Esophagus squamous epithelium (tissue), 5 donors: Measurements from ENCODE around the gene ATL2. TPM values are rescaled to one million over a fixed set of nuclear protein-coding genes. Genes with fewer than 3 reads are reported as not detected.
A peak's percentile ranks its signal among the peaks of the same experiment; 100 is the strongest.

Experiments
- DNase-seq: peaks from one replicate; lab custom pipeline; 2025; lab: John Stamatoyannopoulos, UW
- H3K27ac ChIP-seq, 4 donors: fragments of 200-600 bp; sonication (generic); one replicate each; pipeline ENCODE4 v1.5.1; 2016 to 2019; ENCODE audit warnings: mild to moderate bottlenecking in 1 of 4
- H3K27me3 ChIP-seq, 4 donors: fragments of 200-600 bp; sonication (generic); 1 replicate in 3 of 4; 2 replicates in 1 of 4; pipeline versions ENCODE4 v1.5.1 to v1.6.0; 2017 to 2021; ENCODE audit warnings: antibody characterized with exemption in 1 of 4
- H3K36me3 ChIP-seq, 3 donors: fragments of 200-600 bp; sonication (generic); one replicate each; pipeline ENCODE4 v1.5.1; 2016 to 2019
- H3K4me1 ChIP-seq, 3 donors: fragments of 200-600 bp; sonication (generic); one replicate each; pipeline ENCODE4 v1.5.1; 2017 to 2019
- H3K4me3 ChIP-seq, 4 donors: fragments of 200-600 bp; sonication (generic); 1 replicate in 3 of 4; 2 replicates in 1 of 4; pipeline ENCODE4 v1.5.1; 2016 to 2019; ENCODE audit warnings: mild to moderate bottlenecking in 2 of 4, moderate library complexity in 1 of 4
- H3K9me3 ChIP-seq, 3 donors: fragments of 200-600 bp; sonication (generic); one replicate each; pipeline ENCODE4 v1.5.1; 2016 to 2019
- POLR2A ChIP-seq, 4 donors: fragments of 450-650 bp; IDR thresholded peaks; one replicate each; pipeline ENCODE4 v1.6.1; 2017; ENCODE audit warnings: antibody characterized with exemption in 4 of 4, mild to moderate bottlenecking in 4 of 4, moderate library complexity in 3 of 4
- WGBS, 2 donors: methylation state at CpG; one replicate each; pipeline ENCODE4 v1.1.5; 2018; 5-methylcytosine and 5-hydroxymethylcytosine counted together
- intact Hi-C: fragments of 100-400 bp; cut with DNase I; formaldehyde crosslinking; loops from one replicate; pipeline ENCODE4 v1.15.0; 2022
- total RNA-seq, 4 donors: library from RNA; depleted of rRNA; stranded (reverse); fragments of >200 nt; gene quantifications; one replicate each; pipeline ENCODE4 v1.1.0, GENCODE V29; 2016
- TF ChIP-seq, protein P1 (sequence below), 6 experiments: fragments of 450-650 bp in 4 of 6; fragments of 200-600 bp in 2 of 6; sonication (generic) in 2 of 6; IDR thresholded peaks; one replicate each; pipeline ENCODE4 v1.5.1; 2016 to 2019; ENCODE audit warnings: antibody characterized with exemption in 6 of 6, mild to moderate bottlenecking in 4 of 6, moderate library complexity in 4 of 6
- donor health status: DM: yes; HTN: yes; CAD: no.

Gene ATL2
- total RNA-seq, 4 donors from 2014 or later: 65.2 to 178 (median 91.3) TPM

DNA sequence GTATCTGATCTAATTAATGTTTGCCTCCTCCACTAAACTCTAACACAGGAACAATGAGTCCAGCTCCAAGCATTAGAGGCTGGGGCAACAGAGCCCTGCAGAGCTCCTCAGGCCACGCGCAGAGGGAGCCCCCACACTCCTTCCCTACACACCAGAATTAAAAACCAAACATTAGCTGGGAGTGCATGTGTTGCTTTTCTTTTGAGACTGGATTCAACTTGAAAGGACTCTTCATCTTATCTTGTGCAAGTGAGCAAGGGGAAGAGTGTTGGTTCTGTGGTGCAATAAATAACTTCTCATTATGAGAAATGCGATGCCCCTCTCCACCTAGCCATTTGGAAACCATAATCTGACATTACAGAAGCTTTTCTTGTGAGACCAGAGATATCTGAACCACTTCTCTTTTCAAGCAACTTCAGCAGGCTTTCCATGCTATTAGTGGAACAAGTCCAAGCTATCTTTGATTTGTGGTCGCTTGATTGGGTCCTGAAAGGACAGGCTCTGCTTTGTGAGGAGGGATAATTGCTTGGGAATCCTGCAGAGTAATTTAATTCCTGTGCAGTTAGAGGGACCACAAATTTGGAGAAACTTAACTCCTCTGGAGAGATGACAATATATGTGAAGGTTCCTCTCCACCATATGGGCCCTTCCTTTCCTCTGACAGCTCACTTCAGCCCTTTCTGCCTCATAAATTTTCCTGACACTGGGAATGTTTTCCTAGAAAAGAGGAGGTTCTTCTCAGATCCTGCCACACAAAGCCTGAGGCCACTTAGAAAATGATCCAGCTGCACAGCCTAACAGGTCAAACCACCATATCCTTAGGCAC is 112.5 kb downstream of the ATL2 start:
- Histone ChIP-seq H3K27me3 (peaks cover 0 to 6% (median 0%) of the 10 kb centered on the region in 4 donors), H3K4me3 (no peak overlapping the region), H3K9me3 (no peaks in the 10 kb centered on the region), H3K27ac (peak overlapping the region in 1 of 4 donors; percentile 18), H3K36me3 (no peaks in the 10 kb centered on the region), H3K4me1 (no peaks in the 10 kb centered on the region)
- no peak for DNase-seq
- intact Hi-C loops: no loop called here
- TF ChIP-seq, protein P1, sequence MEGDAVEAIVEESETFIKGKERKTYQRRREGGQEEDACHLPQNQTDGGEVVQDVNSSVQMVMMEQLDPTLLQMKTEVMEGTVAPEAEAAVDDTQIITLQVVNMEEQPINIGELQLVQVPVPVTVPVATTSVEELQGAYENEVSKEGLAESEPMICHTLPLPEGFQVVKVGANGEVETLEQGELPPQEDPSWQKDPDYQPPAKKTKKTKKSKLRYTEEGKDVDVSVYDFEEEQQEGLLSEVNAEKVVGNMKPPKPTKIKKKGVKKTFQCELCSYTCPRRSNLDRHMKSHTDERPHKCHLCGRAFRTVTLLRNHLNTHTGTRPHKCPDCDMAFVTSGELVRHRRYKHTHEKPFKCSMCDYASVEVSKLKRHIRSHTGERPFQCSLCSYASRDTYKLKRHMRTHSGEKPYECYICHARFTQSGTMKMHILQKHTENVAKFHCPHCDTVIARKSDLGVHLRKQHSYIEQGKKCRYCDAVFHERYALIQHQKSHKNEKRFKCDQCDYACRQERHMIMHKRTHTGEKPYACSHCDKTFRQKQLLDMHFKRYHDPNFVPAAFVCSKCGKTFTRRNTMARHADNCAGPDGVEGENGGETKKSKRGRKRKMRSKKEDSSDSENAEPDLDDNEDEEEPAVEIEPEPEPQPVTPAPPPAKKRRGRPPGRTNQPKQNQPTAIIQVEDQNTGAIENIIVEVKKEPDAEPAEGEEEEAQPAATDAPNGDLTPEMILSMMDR (IDR thresholded peaks at IDR 0.05): no peak
- no peak for TF ChIP-seq POLR2A (IDR thresholded peaks at IDR 0.05)
- 43 to 68% methylated on average over 2 to 3 of the region's 4 CpGs for WGBS, 2 donors

GRCh38 chr2:38263293-38263692 is 113.8 kb downstream of the ATL2 start:
- intact Hi-C loops: no loop called here
- TF ChIP-seq POLR2A (IDR thresholded peaks at IDR 0.05): no peak
- TF ChIP-seq, protein P1 (IDR thresholded peaks at IDR 0.05): no peak
- H3K36me3 ChIP-seq: no peaks in the 10 kb centered on the region
- no peaks in the 10 kb centered on the region for H3K4me1 ChIP-seq
- no peak overlapping the region for H3K27ac ChIP-seq
- H3K27me3 ChIP-seq: peaks cover 0 to 8% (median 0%) of the 10 kb centered on the region in 4 donors
- no peak for DNase-seq
- H3K9me3 ChIP-seq: no peaks in the 10 kb centered on the region
- WGBS, 2 donors: 75 to 77% methylated on average over 6 of the region's 6 CpGs
- H3K4me3 ChIP-seq: no peak overlapping the region

- TF ChIP-seq, protein P1 (IDR thresholded peaks at IDR 0.05): no peak
- TF ChIP-seq POLR2A (IDR thresholded peaks at IDR 0.05): no peak
- H3K4me1 ChIP-seq: no peaks in the 10 kb centered on the region
- no peaks in the 10 kb centered on the region for H3K9me3 ChIP-seq
- WGBS, 2 donors: 84 to 85% methylated on average over 10 to 14 of the region's 14 CpGs
- peaks cover 0 to 8% (median 0%) of the 10 kb centered on the region in 4 donors for H3K27me3 ChIP-seq
- no peak overlapping the region for H3K4me3 ChIP-seq
- no peak for DNase-seq
- H3K27ac ChIP-seq: no peak overlapping the region
- intact Hi-C loops: no loop called here
- no peaks in the 10 kb centered on the region for H3K36me3 ChIP-seq
Measured at GRCh38 chr2:38262069-38262871, 114.8 kb downstream of the ATL2 start.

DNA sequence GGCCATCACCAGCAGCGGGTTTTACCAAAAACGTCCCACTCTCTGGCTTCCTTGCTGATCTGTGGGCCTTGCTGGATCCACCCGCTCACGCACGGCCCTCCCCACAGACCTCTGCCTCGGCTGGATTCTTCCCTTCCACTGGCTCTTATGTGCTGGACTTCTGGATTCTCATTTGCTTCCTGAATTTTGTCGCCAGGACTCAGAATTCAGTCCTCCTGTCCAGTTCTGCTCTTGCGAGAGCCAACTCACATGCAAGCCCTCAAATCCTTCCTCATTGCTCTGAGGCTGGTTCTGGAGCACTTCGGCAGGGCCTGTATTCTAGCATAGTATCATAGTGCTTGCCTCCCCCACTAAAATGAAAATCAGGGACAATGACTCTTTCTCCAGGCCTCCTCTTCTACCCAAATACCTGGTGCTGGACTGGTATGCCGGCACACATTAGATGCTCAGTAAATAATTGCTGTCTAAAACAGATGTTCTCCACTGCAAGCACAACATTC is 115.5 kb downstream of the ATL2 start:
- DNase-seq: no peak
- no peak for TF ChIP-seq POLR2A (IDR thresholded peaks at IDR 0.05)
- TF ChIP-seq, protein P1 (IDR thresholded peaks at IDR 0.05): no peak
- Histone ChIP-seq H3K4me3 (no peak overlapping the region), H3K27me3 (peaks cover 0 to 8% (median 0%) of the 10 kb centered on the region in 4 donors), H3K36me3 (no peaks in the 10 kb centered on the region), H3K9me3 (no peaks in the 10 kb centered on the region), H3K27ac (no peak overlapping the region), H3K4me1 (no peaks in the 10 kb centered on the region)
- intact Hi-C loops: no loop called here
- WGBS, 2 donors: 80 to 91% methylated on average over 9 to 10 of the region's 10 CpGs
